ENCODE data around the gene ZBTB11.
"Not testable (repeated sequence)": the region's sequence is repeated elsewhere in the genome, so short reads cannot be mapped to it uniquely, and the experiment has no call there.

ZBTB11 gene

GRCh38 chr3:101676765-101677435 lies at the start of gene ZBTB11:
Gene ZBTB11, minus strand, starts transcription at chr3:101677132. Its CDS starts 218 bp downstream, at chr3:101676914.
- no peak for DNase-seq

- DNase-seq: no peak
Observed at GRCh38 chr3:101725890-101726275, 49.0 kb upstream of the ZBTB11 start.

- DNase-seq: peak; percentile 7
Observed at GRCh38 chr3:101725194-101725889, 48.4 kb upstream of the ZBTB11 start.

- DNase-seq: peak; percentile 86
Observed at GRCh38 chr3:101724329-101725193, 47.6 kb upstream of the ZBTB11 start, which contains the start of gene CEP97. Gene CEP97, plus strand, starts transcription at chr3:101724614. Its CDS starts 63 bp downstream, at chr3:101724677.

GRCh38 chr3:101722394-101723173 lies 45.7 kb upstream of the ZBTB11 start:
- DNase-seq: no peak

GRCh38 chr3:101720851-101721840 lies 44.2 kb upstream of the ZBTB11 start:
- DNase-seq: no peak

GRCh38 chr3:101719604-101720185 lies 42.8 kb upstream of the ZBTB11 start:
- DNase-seq: no peak

GRCh38 chr3:101718455-101718854 lies 41.5 kb upstream of the ZBTB11 start:
- no peak for DNase-seq

GRCh38 chr3:101709126-101709525 lies 32.2 kb upstream of the ZBTB11 start:
- DNase-seq: no peak

- DNase-seq: not testable (repeated sequence)
Observed at GRCh38 chr3:101704639-101705038, 27.7 kb upstream of the ZBTB11 start.

GRCh38 chr3:101703169-101703568 lies 26.2 kb upstream of the ZBTB11 start:
- DNase-seq: no peak

GRCh38 chr3:101702726-101703125 lies 25.8 kb upstream of the ZBTB11 start:
- DNase-seq: no peak

- DNase-seq: no peak
Observed at GRCh38 chr3:101701696-101702634, 25.0 kb upstream of the ZBTB11 start.

- no peak for DNase-seq
Observed at GRCh38 chr3:101695779-101696372, 18.9 kb upstream of the ZBTB11 start.

- DNase-seq: not testable (repeated sequence)
Observed at GRCh38 chr3:101694836-101695235, 17.9 kb upstream of the ZBTB11 start.

- not testable (repeated sequence) for DNase-seq
Observed at GRCh38 chr3:101693540-101693939, 16.6 kb upstream of the ZBTB11 start.

GRCh38 chr3:101691685-101692671 lies 15.0 kb upstream of the ZBTB11 start:
- DNase-seq: not testable (repeated sequence)

- DNase-seq: no peak
Observed at GRCh38 chr3:101690972-101691371, 14.0 kb upstream of the ZBTB11 start.

All from DMS79 (cell line).